K562 (cell line): ENCODE data around the gene CDKL1. TPM values are rescaled to one million over a fixed set of nuclear protein-coding genes. Genes with fewer than 3 reads are reported as not detected.

Experiments used
- ATAC-seq: fragments of 200-7000 bp; cut with Tn5 transposase; 3 replicates; pipeline ENCODE4 v1.9.1; 2020; ENCODE audit warnings: moderate library complexity
- BruUV-seq: library from RNA; stranded (reverse); fragments of 400-500 nt; replicated peaks from 2 replicates; lab custom pipeline; 2021; lab: Mats Ljungman, UMichigan
- CTCF ChIA-PET: fragments of 300-600 bp; formaldehyde crosslinking; extraction: SDS; loops from one replicate; lab custom pipeline; 2021; ENCODE audit warnings: low intra/inter-chr PET ratio; lab: Yijun Ruan, JAX
- POLR2A ChIA-PET: fragments of 300-600, 350-650 bp; sonication (Branson Sonifier 250); formaldehyde crosslinking; extraction: SDS; loops from one replicate; lab custom pipeline; 2021; ENCODE audit warnings: antibody characterized with exemption, inconsistent platforms; lab: Yijun Ruan, JAX
- DNase-seq, 4 experiments: peaks; one replicate each; pipeline versions ENCODE4 v3.0.0 to v3.0.0-alpha.2; 2011 to 2018; ENCODE audit warnings: low spot score in 3 of 4, mixed read lengths in 3 of 4; ENCODE audit errors: extremely low read depth in 1 of 4
- FAIRE-seq: peaks from 2 replicates; lab custom pipeline; 2011; peaks lifted over from hg19 to GRCh38; lab: Jason Lieb, UNC
- H2AFZ ChIP-seq: 2 replicates; pipeline ENCODE4 v1.6.0; 2011; ENCODE audit warnings: low read depth, low read length, control low read depth, inconsistent platforms
- H3K27ac ChIP-seq: fragments of 200-600 bp; 3 replicates; pipeline ENCODE4 v1.8.0; 2011; ENCODE audit warnings: low read depth, mild to moderate bottlenecking, control low read depth, inconsistent platforms, low read length, moderate library complexity, mixed read lengths; ENCODE audit errors: extremely low read depth
- H3K27me3 ChIP-seq, 2 experiments: fragments of 300-600 bp in 1 of 2; 2 replicates in 1 of 2; 3 replicates in 1 of 2; pipeline versions ENCODE4 v1.6.0 to v1.8.0; 2011; ENCODE audit warnings: inconsistent platforms in 2 of 2, low read length in 2 of 2, mild to moderate bottlenecking in 1 of 2, mixed read lengths in 1 of 2, moderate library complexity in 1 of 2; ENCODE audit not compliant: control insufficient read depth in 2 of 2, insufficient read depth in 2 of 2
- H3K36me3 ChIP-seq: fragments of 300-600 bp; 3 replicates; pipeline ENCODE4 v1.8.0; 2011; ENCODE audit warnings: mild to moderate bottlenecking, low read length, inconsistent platforms; ENCODE audit not compliant: control insufficient read depth, insufficient read depth
- H3K4me1 ChIP-seq, 2 experiments: fragments of 200-600 bp in 1 of 2; replicated peaks in 1 of 2; 2 replicates in 1 of 2; 3 replicates in 1 of 2; pipeline versions ENCODE4 v1.5.1 to v1.8.0; 2011; ENCODE audit warnings: inconsistent platforms in 2 of 2, low read length in 2 of 2, mild to moderate bottlenecking in 1 of 2, mixed read lengths in 1 of 2, moderate library complexity in 1 of 2; ENCODE audit not compliant: control insufficient read depth in 2 of 2, insufficient read depth in 2 of 2
- H3K4me2 ChIP-seq: 2 replicates; pipeline ENCODE4 v1.6.1; 2011; ENCODE audit warnings: low read length, control low read depth, inconsistent platforms, mixed read lengths; ENCODE audit not compliant: insufficient read depth
- H3K4me3 ChIP-seq: fragments of 200-600 bp; sonication (generic), shearing (Covaris generic); 2 replicates; pipeline ENCODE4 v1.5.1; 2016; ENCODE audit warnings: control low read depth, inconsistent platforms
- H3K79me2 ChIP-seq: fragments of 200-600 bp; 3 replicates; pipeline ENCODE4 v1.8.0; 2011; ENCODE audit warnings: low read length, inconsistent platforms; ENCODE audit not compliant: control insufficient read depth, insufficient read depth
- H3K9ac ChIP-seq, 2 experiments: 2 replicates each; pipeline versions ENCODE4 v1.6.0 to v1.6.1; 2011; ENCODE audit warnings: low read depth in 2 of 2, low read length in 2 of 2, control low read depth in 1 of 2, inconsistent platforms in 1 of 2, mild to moderate bottlenecking in 1 of 2, mixed read lengths in 1 of 2; ENCODE audit not compliant: insufficient read depth in 1 of 2
- H3K9me1 ChIP-seq: one replicate; pipeline ENCODE4 v1.6.0; 2011; ENCODE audit warnings: inconsistent platforms, mild to moderate bottlenecking, low read length, moderate library complexity; ENCODE audit not compliant: control insufficient read depth, insufficient read depth
- H3K9me3 ChIP-seq: replicated peaks from 2 replicates; pipeline ENCODE4 v1.5.1; 2011; ENCODE audit warnings: low read depth, low read length, inconsistent platforms; ENCODE audit not compliant: control insufficient read depth, insufficient read depth
- H4K20me1 ChIP-seq: replicated peaks from 2 replicates; pipeline ENCODE4 v1.6.1; 2011; ENCODE audit warnings: low read length, inconsistent platforms, mixed read lengths; ENCODE audit not compliant: control insufficient read depth, insufficient read depth
- CBX1 ChIP-seq: sonication (generic); IDR thresholded peaks from 2 replicates; pipeline ENCODE4 v1.6.1; 2016; ENCODE audit warnings: antibody characterized with exemption, low read depth, mild to moderate bottlenecking
- NCOR1 ChIP-seq: fragments of 450-650 bp; IDR thresholded peaks from 2 replicates; pipeline ENCODE4 v1.6.1; 2016; ENCODE audit warnings: mild to moderate bottlenecking, moderate library complexity
- RAD21 ChIP-seq, 2 experiments: fragments of 250-450 bp in 1 of 2; fragments of 450-650 bp in 1 of 2; sonication (Bioruptor Pico) in 1 of 2; formaldehyde crosslinking in 1 of 2; IDR thresholded peaks in 1 of 2; conservative IDR thresholded peaks in 1 of 2; 2 replicates each; pipeline versions ENCODE4 v1.4.0 to v1.8.0; 2020 to 2022; ENCODE audit warnings: mild to moderate bottlenecking in 2 of 2, moderate library complexity in 1 of 2
- WGBS: fragments of 100-300 bp; shearing (Covaris generic); methylation state at CpG from one replicate; pipeline ENCODE4 v1.1.6; 2016; ENCODE audit warnings: low coverage, mixed read lengths; ENCODE audit not compliant: insufficient coverage; ENCODE audit errors: missing lambda C conversion rate; 5-methylcytosine and 5-hydroxymethylcytosine counted together
- in situ Hi-C: fragments of 300-500 bp; cut with MboI; formaldehyde crosslinking; loops from 4 replicates; pipeline ENCODE4 v1.15.0; 2018; ENCODE audit warnings: inconsistent platforms, mixed read lengths
- intact Hi-C: fragments of 100-400 bp; cut with micrococcal nuclease; formaldehyde crosslinking; loops from 2 replicates; pipeline ENCODE4 v1.14.2; 2022
- polyA plus RNA-seq, 8 experiments: library from polyadenylated mRNA; depleted of rRNA in 4 of 8; stranded (reverse) in 5 of 8; unstranded in 3 of 8; fragments of >200 nt; fragmentation: Nextera tagmentation in 2 of 8; fragmentation: Illumina TruSeq in 1 of 8; extraction: Ambion mirVana in 2 of 8; extraction: Trizol in 1 of 8; gene quantifications; 2 replicates each; pipeline versions ENCODE4 v1.2.1 to v1.2.3, GENCODE V29; 2011 to 2014; ENCODE audit warnings: inconsistent platforms in 1 of 8, missing spikeins in 1 of 8
- total RNA-seq, 7 experiments: library from RNA; depleted of rRNA in 6 of 7; stranded (reverse); fragments of >200 nt in 6 of 7; fragmentation: Illumina TruSeq in 2 of 7; extraction: Trizol in 2 of 7; gene quantifications; 2 replicates each; pipeline versions ENCODE4 v1.2.1 to v1.2.3, GENCODE V29; 2011 to 2021; ENCODE audit warnings: low replicate concordance in 1 of 7

The CDKL1 gene
- total and polyA plus RNA-seq, 9 of the 15 experiments (the other 6 are each of a cell fraction or from before 2014, with no cell fraction given), result 2.3 to 35.0 (median 7.5) TPM

- no peaks in the 10 kb centered on the region for H3K79me2 ChIP-seq
- no peak overlapping the region for H2AFZ ChIP-seq
- intact Hi-C loops (no loop called here), in situ Hi-C loops (no loop called here)
- no peak overlapping the region for H3K27ac ChIP-seq
- peaks cover 0 to 3% of the 10 kb centered on the region in 2 experiments; a peak in 3 of 5 replicates for H3K4me1 ChIP-seq
- no peak overlapping the region for H3K4me3 ChIP-seq
- DNase-seq (no peak), FAIRE-seq (no peak), ATAC-seq (no peak)
- CTCF ChIA-PET, result no interaction called here
- no peaks in the 10 kb centered on the region for H3K27me3 ChIP-seq
- no peaks in the 10 kb centered on the region for H4K20me1 ChIP-seq
- H3K9me1 ChIP-seq, result no peaks in the 10 kb centered on the region
- H3K9ac ChIP-seq, result no peak overlapping the region
- no TSS peak for BruUV-seq
- H3K9me3 ChIP-seq, result no peaks in the 10 kb centered on the region
- WGBS, result 18% methylated on average over 4 of the region's 4 CpGs
- H3K36me3 ChIP-seq, result no peaks in the 10 kb centered on the region
- TF ChIP-seq NCOR1 (no peak), RAD21 (CRISPR knock-in tag; conservative IDR thresholded peaks at IDR 0.05 in 1 of 2, IDR thresholded peaks at IDR 0.05 in 1 of 2) (no peak)
- POLR2A ChIA-PET, result interaction anchor here (0.8 kb wide), 1 partner anchor 17 kb away, joined by 5 read pairs; no protein-coding TSS in a partner anchor
- H3K4me2 ChIP-seq, result no peak overlapping the region
Observed at GRCh38 chr14:50353126-50353525, 43.6 kb downstream of the CDKL1 start.

- Histone ChIP-seq H3K79me2 (no peaks in the 10 kb centered on the region), H2AFZ (no peak overlapping the region), H3K4me2 (no peak overlapping the region), H3K9ac (no peak overlapping the region), H3K9me1 (no peaks in the 10 kb centered on the region), H3K27ac (no peak overlapping the region), H3K4me3 (no peak overlapping the region), H4K20me1 (no peaks in the 10 kb centered on the region), H3K4me1 (peaks cover 0 to 8% of the 10 kb centered on the region in 2 experiments; a peak in 3 of 5 replicates), H3K27me3 (no peaks in the 10 kb centered on the region)
- WGBS, result 78% methylated on average over 4 of the region's 4 CpGs
- ChIA-PET POLR2A (interaction anchor here (0.8 to 1.2 kb wide), 2 partner anchors 13 to 17 kb away, joined by 3 to 5 read pairs; no protein-coding TSS in a partner anchor), CTCF (no interaction called here)
- intact Hi-C loops, result no loop called here
- DNase-seq (no peak), ATAC-seq (no peak)
- in situ Hi-C loops, result no loop called here
- TF ChIP-seq CBX1, result no peak
- TF ChIP-seq, all 486 proteins: peak for 0
- H3K9me3 ChIP-seq, result no peaks in the 10 kb centered on the region
- no peak for FAIRE-seq
- H3K36me3 ChIP-seq, result no peaks in the 10 kb centered on the region
- no TSS peak for BruUV-seq
Observed at GRCh38 chr14:50352584-50352983, 44.1 kb downstream of the CDKL1 start.
